Activated T-cell treated with anti-CD3 and anti-CD28 coated beads, Interleukin-2, amount 50 U/mL, for 1 hour (primary cell): ENCODE results near the gene PBOV1.

Experiments used
- DNase-seq: peaks from one replicate; pipeline ENCODE4 v3.0.0-alpha.2; 2020

PBOV1 gene

DNA sequence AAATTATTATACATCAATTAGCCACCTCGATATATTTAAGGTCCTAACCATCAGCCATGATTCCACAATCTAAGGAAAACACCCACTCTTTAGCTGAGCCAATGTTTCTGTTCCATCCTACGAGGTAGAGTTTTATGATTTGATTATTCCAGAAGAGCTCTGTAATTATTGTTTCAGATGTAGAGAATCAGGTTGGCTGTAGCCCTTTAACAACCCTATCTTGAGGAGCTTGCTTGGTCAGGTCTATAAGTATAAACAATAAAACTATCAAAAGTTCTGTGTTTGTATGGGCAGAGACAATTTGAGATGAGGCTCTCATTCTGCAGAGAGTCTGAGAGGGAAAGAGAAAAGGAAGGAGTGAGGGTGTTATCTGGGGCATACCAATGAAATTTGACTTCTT lies at the start of gene PBOV1:
PBOV1 (minus strand) TSS at position 43 of the 400 bp plus-strand sequence. CDS start 96 bp downstream, outside the sequence.
- no peak for DNase-seq

DNA sequence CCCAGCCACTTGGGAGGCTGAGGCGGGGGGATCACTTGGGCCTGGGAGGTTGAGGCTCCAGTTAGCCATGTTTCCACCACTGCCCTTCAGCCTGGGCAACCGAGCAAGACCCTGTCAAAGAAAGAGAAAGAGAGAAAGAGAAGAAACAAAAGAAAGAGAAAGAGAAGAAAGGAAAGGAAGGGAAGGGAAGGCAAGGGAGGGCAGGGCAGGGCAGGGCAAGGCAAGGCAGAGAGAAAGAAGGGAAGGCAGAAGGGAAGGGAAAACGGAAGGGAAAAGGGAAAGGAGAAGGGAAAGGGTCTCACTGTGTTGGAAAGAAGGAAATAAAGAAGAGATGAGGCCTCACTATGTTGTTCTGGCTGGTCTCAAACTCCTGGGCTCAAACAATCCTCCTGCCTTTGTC lies 47.8 kb upstream of the PBOV1 start:
- DNase-seq, result no peak

DNA sequence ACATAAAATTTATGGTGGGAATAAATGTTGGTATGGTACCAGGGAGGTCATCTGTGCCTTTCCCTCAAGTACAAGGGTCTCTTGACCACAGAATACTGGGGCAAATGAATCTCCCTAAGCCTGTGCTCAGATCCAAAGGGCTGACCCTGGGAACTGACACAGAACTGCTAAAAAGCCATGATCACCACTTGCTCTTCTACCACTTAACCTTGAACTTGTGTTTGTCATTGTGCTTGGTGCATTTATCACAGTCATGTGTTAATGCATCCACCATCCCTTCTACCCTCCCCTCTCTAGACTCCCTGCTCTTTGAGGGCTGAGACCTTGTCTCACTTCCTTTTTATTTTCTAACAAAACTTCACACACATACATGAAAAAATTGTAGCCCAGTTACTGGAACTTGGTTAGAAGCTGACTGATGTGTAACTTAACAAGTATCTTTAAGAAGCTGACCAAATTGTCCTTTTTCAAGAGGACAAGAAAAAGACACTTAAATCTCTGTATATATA lies 46.1 kb upstream of the PBOV1 start:
- no peak for DNase-seq

DNA sequence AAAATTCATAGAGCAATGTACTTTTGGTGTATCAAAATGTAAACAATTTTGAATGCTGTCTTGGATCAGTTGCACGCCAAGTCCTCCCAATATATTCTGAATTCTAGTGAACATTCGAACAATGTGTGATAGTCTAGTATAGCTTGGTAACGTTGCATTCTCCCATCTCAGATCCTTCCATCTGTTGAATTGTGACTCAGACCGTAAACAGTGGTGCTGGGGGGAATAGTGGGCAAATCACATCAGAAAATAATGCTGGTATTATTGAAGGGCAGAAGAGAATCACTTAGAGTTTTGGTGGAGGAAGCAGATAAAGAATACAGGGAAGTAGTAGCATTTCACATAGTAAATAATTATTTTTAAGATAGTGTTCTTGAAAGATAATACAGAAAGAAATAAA lies 45.7 kb upstream of the PBOV1 start:
- no peak for DNase-seq

DNA sequence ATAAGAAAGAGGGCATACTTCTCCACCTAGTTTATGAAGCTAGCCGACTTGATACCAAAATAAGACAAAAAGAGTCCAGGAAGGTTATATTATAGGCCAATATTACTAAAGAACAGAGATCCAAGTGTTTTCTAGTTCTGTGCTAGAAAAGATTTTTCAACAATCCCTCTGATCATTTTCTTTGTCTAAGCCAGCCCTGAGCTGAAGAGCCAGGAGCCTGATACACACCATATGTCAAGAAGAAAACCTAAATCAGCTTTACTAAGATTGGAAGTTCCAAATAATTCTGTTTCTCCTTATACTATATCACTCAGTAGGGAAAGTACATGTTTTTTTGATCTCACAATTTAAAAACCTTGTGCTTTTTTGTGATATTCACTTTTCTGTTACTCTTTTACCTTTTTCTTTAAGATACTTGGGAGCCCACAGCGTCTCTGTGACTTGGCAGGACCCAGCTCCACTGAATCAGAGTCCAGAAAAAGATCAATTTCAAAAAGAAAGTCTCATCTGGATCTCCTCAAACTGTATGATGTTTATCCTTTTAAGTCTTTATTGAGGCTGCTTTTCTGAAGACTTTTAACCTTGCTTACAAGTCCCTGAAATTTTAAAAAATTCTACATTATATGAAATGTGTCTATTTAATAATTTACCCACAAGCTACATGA lies 43.0 kb upstream of the PBOV1 start:
- DNase-seq, result no peak

DNA sequence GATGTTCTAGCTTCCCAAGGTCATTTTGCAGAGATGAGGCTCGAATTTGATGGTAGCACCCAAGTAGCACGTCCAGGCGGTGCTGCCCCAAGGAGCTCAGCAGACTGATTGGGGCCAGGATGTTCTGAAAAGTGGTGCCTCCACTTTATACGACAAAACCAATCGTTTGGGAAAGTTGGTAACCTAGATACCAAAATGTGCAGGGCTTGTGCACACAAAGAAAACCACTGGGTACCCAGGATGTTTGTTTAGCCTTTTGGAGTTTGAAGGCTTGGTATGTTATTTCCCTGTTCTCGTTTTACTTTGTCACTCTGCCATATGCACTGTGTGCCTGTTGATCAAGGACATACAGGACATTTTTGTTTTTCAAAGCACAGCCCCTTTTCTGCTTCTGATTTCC lies 40.7 kb upstream of the PBOV1 start:
- DNase-seq, result no peak

DNA sequence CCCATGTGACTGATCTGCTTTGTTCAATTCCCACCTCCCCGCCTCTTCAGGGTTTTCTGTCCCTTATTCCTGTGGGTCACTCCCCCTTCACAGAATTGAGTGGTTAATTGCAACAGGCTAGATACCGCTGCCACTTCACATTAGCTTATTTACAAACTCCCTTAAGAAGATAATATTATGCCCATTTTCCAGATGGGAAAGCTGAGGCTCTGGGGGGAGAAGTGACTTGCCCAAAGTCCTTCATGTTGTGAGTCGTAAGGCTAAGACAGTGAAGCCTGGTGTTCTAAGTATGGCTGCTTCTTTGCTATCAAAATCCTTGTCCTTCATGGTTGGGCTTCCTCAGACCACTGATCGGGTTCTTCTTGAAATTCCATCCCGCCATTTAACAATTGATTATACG lies 39.9 kb upstream of the PBOV1 start:
- DNase-seq, result no peak

DNA sequence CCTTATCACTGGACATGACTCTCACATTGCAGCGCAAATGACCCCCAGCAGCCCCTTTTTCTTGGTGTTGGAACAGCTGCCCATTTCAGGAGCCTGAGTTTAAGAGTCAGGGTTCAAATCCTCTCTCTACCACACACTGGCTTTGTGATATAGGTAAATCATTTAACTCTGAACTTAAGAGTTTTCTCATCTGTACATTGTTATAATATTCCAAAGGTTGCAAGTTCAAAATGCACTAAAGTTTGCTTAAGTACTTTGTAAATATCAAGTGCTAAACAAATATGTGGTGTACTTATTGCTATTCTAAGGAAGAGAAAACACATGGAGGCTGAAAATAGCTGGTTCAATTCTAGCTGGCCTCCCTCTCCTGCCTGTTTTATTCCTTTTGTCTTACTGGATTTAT lies 39.3 kb upstream of the PBOV1 start:
- DNase-seq, result no peak

DNA sequence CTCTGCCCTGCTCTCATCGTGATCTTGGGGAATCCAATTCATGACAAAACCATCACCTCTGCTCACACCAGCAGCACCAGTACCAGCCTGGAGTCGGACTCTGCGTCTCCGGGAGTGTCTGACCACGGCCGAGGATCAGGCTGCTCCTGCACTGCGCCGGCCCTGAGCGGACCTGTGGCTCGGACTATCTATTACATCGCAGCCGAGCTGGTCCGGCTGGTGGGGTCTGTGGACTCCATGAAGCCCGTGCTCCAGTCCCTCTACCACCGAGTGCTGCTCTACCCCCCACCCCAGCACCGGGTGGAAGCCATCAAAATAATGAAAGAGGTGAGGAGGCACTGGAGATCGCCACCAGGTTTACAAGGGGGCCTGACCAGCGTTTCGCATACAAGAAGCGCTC lies 37.2 kb upstream of the PBOV1 start:
- DNase-seq, result no peak

DNA sequence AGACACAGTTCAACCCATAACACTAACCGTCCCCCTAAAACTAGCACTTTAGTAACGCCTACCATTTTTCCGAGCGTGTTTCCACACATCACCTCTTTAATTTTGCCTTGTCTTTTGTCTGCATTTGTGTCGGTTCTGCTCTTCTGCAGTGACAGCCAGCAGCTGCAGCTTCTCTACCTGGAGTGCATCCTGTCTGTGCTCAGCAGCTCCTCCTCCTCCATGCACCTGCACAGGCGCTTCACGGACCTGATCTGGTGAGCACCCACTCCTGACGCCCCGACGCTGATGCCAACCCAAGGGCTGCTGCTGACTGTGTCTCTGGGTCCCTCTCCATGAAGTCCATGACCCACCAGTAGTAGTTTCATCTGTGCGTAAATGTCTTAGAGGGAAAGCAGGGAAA lies 35.4 kb upstream of the PBOV1 start:
- no peak for DNase-seq

DNA sequence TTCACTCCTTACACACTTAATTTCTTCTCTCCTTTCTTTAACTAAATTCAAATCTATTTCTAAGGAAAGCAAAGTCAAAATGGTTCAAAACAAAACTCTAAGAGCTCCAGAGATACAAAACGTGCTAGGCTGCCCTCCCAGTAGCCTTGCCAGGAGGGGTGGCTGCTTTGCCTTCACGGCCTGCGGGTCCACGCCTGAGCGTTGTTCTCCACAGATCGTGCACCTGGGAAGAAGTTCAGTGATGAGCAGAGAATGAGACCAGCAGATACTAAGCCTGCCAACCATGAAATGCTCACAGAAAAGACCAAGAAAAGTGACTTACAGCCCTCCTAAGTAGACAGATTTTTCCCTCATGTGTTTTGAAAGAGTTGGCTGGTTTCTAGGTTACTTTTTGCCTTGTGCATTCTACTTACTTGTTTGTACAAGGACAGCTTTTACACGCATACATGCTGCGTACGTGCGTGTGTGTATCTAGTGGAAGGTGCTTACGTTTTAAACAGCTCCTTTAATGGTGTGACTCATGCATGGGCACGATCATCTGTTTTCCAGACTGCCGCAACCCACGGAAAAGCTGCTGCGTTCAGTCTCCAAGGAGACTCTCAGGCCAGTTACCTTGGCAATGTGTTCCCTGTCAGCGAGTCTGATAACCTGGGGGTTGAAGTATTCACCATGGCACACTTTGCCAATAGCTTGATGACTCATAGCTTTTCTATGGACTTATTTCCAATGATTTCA lies 32.4 kb upstream of the PBOV1 start:
- no peak for DNase-seq

DNA sequence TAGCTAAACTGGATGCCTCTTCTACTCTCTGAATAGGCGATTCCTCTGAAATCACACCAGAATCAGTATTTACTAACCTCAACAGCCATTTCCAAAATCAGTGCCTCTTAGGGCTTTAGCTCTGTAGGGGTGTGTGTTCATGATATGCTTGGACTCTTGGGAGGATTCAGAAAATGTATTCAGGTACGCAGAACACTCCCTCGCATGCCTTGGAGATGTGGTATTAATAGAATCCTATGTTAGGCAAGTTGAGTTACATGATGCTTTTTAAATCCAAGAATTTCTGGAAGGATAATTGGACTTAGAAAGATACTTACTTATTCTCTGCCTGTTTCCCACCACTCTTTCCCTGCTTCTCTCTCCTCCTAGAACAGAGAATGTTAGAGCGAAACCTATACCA lies 31.8 kb upstream of the PBOV1 start:
- DNase-seq, result no peak

DNA sequence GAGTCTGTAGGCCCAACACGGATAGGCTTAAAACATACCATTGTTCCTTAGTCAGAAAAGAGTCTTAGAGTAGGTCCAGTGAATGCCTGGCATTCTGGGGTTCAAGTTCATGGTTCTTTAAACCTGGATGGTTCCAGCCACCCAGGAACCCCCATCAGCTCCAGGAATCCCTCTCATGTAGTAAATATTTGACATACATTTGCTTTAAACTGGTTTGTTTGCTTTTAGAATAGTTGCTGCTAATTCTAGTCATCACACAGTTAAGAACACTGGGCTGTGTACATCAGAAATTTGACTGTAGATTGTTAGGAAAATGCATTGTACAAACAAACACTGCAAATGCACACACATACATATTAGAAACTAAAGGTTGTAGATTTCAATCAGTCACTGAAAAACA lies 30.6 kb upstream of the PBOV1 start:
- DNase-seq, result no peak

DNA sequence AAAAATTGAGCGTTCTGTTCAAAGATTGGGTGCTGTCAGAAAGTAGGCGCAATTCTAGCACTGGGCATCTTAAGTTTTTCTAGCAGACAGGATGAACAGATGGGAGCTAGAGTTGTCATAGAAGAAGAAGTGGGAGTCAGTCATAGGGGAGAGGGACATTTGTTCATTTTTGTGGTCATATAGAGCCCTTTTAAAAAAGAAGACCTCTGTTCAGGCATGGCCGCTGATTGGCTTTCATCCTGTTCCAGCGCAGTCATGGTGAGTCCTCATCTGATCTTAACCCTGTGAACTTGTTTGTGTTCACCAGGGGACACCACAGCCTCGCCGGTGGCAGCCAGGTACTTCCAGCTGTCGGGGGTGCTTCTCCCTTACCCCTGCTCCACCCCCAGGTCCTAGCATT lies 29.7 kb upstream of the PBOV1 start:
- DNase-seq, result no peak

DNA sequence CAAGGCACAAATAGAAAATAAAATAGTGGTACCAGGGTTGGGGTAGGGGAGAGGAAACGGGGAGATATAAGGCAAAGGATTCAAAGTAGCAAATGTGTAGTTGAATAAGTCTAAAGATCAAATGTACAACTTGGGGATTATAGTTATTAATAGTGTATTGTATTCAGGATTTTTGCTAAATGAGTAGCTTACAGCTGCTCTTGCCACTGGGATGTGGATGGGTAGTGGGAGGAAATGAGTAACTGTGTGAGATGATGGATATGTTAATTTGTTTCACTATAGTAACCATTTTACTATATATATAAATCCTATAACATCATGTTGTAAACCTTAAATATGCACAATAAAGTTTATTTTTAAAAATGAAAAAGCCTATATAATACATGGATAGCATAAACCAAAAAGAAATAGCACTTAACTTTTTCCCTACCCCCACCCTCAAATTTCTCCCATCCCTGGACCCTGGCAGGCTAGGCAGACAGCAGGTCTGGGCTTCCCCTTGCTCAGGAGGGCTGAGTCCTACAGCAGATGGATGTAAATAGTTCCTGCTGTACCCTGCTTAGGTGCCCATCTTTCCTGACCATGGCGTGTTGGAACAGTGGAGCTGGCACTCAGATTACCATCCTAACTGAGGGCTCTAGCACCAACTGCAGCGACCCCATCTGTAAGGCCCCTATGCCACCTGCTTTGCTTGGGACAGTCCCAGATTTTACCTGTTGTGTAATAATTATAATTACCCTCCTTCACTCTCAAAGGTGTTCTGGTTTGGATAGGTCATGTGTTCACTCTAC lies 28.6 kb upstream of the PBOV1 start:
- no peak for DNase-seq

DNA sequence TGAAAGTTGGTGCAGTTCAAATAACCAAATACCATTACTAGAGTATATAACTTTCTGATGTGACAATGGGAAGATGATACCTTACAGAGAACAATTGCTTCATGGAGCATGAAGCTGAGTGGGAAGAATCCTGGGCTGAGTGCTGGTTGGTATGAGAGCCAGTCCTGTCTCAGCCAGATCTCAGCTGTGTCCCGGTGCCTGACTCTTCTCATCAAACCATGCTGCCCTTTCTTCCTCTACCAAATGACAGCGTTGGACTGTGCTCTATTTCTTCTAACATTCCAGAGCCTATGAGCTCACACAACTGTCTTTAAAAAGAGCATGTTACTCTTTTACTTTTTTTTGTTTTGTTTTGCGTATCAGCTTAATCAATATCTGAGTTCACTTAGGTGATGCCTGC lies 27.5 kb upstream of the PBOV1 start:
- DNase-seq, result no peak

DNA sequence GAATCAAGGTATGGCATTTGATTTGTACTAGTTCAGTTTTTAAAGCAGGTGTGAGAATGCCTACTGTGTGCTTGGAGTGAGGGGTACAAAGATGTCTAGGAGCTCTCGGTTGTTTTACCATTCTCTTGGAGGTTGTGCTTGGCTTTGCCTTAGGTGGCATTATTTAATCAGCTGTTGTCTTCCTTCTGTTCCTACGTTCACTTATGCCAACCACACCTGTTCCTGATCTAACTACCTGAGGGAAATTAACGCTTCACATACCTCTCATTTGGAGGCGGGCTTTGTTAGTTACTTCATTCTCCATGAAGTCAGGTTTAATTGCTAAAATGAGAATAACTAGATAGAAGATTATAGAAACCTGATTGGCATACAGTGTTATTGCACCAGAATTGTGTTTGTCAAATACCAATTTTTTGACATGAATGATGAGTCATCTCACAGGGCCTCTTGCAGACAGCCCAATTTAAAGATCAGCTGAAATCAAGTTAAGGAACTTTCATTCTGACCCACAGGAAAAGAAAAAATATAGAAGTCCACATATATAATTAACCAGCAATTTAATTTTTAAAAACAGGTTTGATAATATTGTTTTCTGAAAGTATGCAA lies 24.8 kb upstream of the PBOV1 start:
- DNase-seq, result no peak

DNA sequence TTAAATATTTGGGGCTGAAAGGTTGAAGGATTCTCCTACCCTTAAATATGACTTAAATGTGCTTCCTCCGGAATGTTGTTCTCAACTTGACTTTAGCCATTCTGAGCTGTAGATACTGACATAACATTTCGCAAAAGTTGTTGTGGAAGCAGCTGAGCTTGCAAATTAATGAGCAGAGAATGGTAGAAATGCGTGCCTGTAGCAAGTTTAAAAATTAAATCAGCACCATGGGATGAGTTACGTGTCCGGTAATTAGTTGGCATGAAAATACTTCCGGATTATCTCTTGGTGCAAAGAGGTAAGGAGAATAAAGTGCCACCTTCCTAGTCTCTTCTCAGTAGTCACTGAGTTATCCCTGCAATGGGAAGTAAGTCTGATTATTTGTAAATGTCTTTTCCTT lies 23.6 kb upstream of the PBOV1 start:
- no peak for DNase-seq

DNA sequence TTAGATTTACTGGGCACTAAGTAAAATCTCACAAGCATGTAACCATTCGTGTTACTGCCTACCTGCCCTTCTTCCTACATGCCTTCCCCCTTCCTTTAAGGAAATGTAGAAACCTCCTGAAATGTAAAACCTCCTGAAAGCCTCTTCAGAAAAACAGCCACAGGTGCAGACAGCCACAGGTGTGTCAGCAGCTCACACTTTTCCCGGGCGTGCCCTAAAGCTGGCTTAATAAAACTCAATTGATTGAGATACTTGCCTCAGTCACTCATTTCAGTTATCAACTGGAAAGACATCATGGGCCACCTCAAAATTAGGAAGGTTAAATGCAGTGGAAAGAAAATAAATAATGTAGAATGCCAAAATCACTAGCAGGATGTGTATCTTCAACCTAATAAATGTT lies 23.1 kb upstream of the PBOV1 start:
- DNase-seq, result no peak

DNA sequence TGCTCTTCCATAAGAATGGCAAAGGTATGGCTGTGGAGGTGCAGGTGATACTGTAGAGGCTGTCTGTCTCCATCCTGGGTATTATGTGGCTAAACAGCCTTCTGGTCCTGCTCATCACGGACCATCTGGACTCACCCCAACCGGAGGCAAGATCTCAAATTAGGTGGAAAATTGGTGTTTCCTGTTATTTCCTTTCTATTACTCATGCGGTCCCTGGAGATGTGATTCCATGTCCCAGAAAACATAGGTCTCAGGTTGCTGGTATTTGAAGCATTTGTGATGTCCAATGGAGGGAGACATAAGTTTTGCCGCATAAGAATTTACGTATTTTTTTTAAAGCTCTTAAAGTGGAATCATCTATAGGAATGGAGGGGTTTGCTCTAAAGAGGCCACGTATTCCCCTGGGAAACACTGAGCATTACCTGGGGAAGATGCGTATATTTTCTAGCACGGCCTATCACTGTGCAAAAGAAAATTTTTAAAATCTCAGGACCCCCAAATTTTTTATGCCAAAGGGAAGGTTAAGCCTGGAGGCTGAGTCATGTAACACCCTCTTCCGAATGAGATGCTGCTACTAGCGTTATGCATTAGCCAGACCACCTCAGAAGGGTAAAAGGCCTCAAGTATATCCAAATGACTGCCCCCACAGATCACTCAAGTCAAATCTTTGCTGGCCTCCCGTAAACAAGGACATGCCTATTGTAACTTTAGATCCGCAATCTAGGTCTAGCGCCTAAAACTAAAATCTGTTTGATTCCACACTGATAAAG lies 22.4 kb upstream of the PBOV1 start:
- no peak for DNase-seq

DNA sequence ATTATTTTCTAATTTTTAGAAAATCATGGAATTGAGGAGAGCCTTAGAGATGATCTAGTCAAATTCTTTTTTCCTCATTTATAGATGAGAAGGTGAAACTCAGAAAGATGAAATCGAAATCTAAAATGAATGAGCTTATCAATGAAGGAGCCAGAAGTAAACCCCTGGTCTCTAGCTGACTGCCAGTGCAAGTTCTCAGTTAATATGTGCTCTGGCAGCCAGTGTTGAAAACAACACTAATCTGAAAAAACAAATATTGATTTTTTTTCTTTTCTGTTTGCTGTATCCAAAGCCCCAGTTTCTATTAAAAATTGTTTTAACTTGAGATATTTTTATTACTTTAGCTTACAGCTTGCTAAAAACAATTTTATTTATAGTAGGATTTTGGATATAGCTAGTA lies 21.5 kb upstream of the PBOV1 start:
- no peak for DNase-seq

DNA sequence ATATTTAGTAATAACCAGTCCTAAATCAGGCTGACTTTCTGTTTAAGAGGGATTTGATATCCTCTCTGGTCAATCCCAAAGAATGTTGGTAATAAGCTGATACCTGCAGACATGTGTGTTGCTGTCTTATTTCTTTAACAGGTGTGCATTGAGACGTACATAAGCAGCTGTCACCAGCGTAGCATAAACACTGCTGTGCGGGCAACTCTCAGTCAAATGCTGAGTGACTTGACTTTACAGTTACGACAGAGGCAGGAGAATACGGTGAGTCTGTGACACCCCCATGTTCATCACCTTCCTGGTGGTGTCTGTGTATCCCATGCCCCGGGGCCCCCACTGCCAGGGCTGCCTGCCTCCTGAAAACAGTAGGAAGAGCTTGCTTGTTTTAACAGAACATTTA lies 20.1 kb upstream of the PBOV1 start:
- no peak for DNase-seq

DNA sequence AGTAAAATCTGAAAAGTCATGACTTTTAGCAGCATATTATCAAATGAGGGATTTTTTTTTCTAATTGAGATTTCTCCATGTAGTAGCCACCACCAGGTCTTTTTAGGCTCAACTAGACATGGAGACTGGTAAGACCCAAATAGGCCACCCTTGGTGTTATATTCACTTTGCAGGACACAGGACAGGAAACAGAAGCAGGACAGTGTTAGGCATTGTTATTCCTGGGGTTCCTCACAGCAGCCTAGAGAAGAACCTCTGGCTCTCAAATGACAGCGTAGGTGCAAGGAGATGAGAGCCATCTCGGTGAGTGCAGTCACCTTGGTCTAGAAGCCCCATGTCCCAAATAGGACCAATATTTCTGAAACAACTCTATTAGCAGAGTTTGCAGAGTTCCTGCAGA lies 19.2 kb upstream of the PBOV1 start:
- no peak for DNase-seq
